Transverse colon (tissue), 4 donors: ENCODE results near the gene ASCC2.

Experiments
- CTCF ChIP-seq, 5 experiments: fragments of 200-600 bp in 3 of 5; fragments of 450-650 bp in 2 of 5; sonication (generic) in 3 of 5; IDR thresholded peaks; 1 replicate in 2 of 5; 2 replicates in 3 of 5; pipeline ENCODE4 v1.5.1; 2016 to 2017; ENCODE audit warnings: antibody characterized with exemption in 5 of 5, inconsistent platforms in 3 of 5, mild to moderate bottlenecking in 2 of 5, moderate library complexity in 1 of 5
- EP300 ChIP-seq: sonication (generic); formaldehyde crosslinking; IDR thresholded peaks from one replicate; pipeline ENCODE4 v1.6.1; 2017; ENCODE audit warnings: antibody characterized with exemption, low read depth
- POLR2A ChIP-seq: fragments of 450-650 bp; IDR thresholded peaks from one replicate; pipeline ENCODE4 v1.6.1; 2016; ENCODE audit warnings: antibody characterized with exemption, mild to moderate bottlenecking, moderate library complexity
- POLR2AphosphoS5 ChIP-seq, 3 donors: sonication (generic); formaldehyde crosslinking; IDR thresholded peaks; one replicate each; pipeline ENCODE4 v1.6.1; 2016; ENCODE audit warnings: antibody characterized with exemption in 3 of 3

- TF ChIP-seq CTCF (IDR thresholded peaks at IDR 0.05) (no peak), POLR2A (no peak), POLR2AphosphoS5 (IDR thresholded peaks at IDR 0.05) (no peak), EP300 (no peak)
Observed at GRCh38 chr22:29827091-29827490, 11.0 kb downstream of the ASCC2 start.
